PFSK-1 (cell line): Measurements from ENCODE around the gene LAMB1.

ENCODE experiments used
- FOXP2 ChIP-seq: optimal IDR thresholded peaks from 2 replicates; pipeline ENCODE3; 2011; ENCODE audit warnings: borderline replicate concordance, control low read depth, inconsistent platforms; ENCODE audit not compliant: insufficient read depth; ENCODE audit errors: extremely low read length, extremely low read depth
- POLR2AphosphoS5 ChIP-seq: IDR thresholded peaks from 2 replicates; pipeline ENCODE4 v1.6.1; 2012; ENCODE audit warnings: low read depth, mild to moderate bottlenecking, control low read depth, low read length, moderate library complexity
- SIN3A ChIP-seq: IDR thresholded peaks from 2 replicates; pipeline ENCODE4 v1.6.1; 2012; ENCODE audit warnings: mild to moderate bottlenecking, low read length, moderate library complexity, borderline replicate concordance; ENCODE audit not compliant: insufficient read depth
- TAF1 ChIP-seq: IDR thresholded peaks from 2 replicates; pipeline ENCODE4 v1.6.1; 2012; ENCODE audit warnings: low read length, control low read depth, borderline replicate concordance; ENCODE audit not compliant: insufficient read depth
- TF ChIP-seq, protein P1 (sequence below), 2 experiments: IDR thresholded peaks; 2 replicates each; pipeline versions ENCODE4 v1.6.1 to v1.8.0; 2011 to 2012; ENCODE audit warnings: low read depth in 2 of 2, low read length in 2 of 2, control low read depth in 1 of 2, inconsistent platforms in 1 of 2, mild to moderate bottlenecking in 1 of 2, moderate library complexity in 1 of 2; ENCODE audit not compliant: insufficient read depth in 1 of 2

GRCh38 chr7:107945332-107945731 is 57.6 kb downstream of the LAMB1 start:
- TF ChIP-seq SIN3A (no peak), POLR2AphosphoS5 (no peak), TAF1 (no peak), FOXP2 (no peak)
- TF ChIP-seq, protein P1, sequence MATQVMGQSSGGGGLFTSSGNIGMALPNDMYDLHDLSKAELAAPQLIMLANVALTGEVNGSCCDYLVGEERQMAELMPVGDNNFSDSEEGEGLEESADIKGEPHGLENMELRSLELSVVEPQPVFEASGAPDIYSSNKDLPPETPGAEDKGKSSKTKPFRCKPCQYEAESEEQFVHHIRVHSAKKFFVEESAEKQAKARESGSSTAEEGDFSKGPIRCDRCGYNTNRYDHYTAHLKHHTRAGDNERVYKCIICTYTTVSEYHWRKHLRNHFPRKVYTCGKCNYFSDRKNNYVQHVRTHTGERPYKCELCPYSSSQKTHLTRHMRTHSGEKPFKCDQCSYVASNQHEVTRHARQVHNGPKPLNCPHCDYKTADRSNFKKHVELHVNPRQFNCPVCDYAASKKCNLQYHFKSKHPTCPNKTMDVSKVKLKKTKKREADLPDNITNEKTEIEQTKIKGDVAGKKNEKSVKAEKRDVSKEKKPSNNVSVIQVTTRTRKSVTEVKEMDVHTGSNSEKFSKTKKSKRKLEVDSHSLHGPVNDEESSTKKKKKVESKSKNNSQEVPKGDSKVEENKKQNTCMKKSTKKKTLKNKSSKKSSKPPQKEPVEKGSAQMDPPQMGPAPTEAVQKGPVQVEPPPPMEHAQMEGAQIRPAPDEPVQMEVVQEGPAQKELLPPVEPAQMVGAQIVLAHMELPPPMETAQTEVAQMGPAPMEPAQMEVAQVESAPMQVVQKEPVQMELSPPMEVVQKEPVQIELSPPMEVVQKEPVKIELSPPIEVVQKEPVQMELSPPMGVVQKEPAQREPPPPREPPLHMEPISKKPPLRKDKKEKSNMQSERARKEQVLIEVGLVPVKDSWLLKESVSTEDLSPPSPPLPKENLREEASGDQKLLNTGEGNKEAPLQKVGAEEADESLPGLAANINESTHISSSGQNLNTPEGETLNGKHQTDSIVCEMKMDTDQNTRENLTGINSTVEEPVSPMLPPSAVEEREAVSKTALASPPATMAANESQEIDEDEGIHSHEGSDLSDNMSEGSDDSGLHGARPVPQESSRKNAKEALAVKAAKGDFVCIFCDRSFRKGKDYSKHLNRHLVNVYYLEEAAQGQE (IDR thresholded peaks at IDR 0.05; ENCODE audit: insufficient read depth in 1 of 2, low read depth in 2 of 2, low read length in 2 of 2), result no peak
